Activated CD4-positive, alpha-beta memory T cell treated with anti-CD3 and anti-CD28 coated beads, Interleukin-2, amount 10 ng/mL, durations not matched to agents 7 days and 5 days (primary cell): ENCODE measurements around the gene TMEM30A. TPM values are rescaled to one million over a fixed set of nuclear protein-coding genes. Genes with fewer than 3 reads are reported as not detected.
A peak's percentile ranks its signal among the peaks of the same experiment; 100 is the strongest.

ENCODE experiments used
- CTCF ChIA-PET: fragments of 350-600 bp; sonication (Branson Sonifier 250); formaldehyde crosslinking; loops from one replicate; lab custom pipeline; 2021; ENCODE audit warnings: antibody characterized with exemption, inconsistent platforms; lab: Charles Lee
- POLR2A ChIA-PET: fragments of 350-600 bp; sonication (Branson Sonifier 250); formaldehyde crosslinking; loops from one replicate; lab custom pipeline; 2021; ENCODE audit warnings: antibody characterized with exemption; lab: Charles Lee
- DNase-seq: peaks from one replicate; pipeline ENCODE4 v3.0.0-alpha.2; 2020
- H3K27ac Mint-ChIP-seq: one replicate; pipeline ENCODE4 v1.8.0; 2021; ENCODE audit warnings: mild to moderate bottlenecking, mixed read lengths
- H3K27me3 Mint-ChIP-seq: one replicate; pipeline ENCODE4 v1.8.0; 2021; ENCODE audit warnings: mixed read lengths
- H3K36me3 Mint-ChIP-seq: one replicate; pipeline ENCODE4 v1.8.0; 2021; ENCODE audit warnings: low read depth, mixed read lengths
- H3K4me1 Mint-ChIP-seq: one replicate; pipeline ENCODE4 v1.8.0; 2021; ENCODE audit warnings: mixed read lengths
- H3K4me3 Mint-ChIP-seq: one replicate; pipeline ENCODE4 v1.8.0; 2021; ENCODE audit warnings: mild to moderate bottlenecking, mixed read lengths
- H3K9me3 Mint-ChIP-seq: one replicate; pipeline ENCODE4 v1.8.0; 2021; ENCODE audit warnings: mixed read lengths
- total RNA-seq, 2 experiments: library from RNA; stranded (reverse); gene quantifications; one replicate each; pipeline ENCODE4 v1.2.3, GENCODE V29; 2021

The TMEM30A gene
- total RNA-seq, 2 experiments from 2014 or later = 60.1 to 60.4 TPM

GRCh38 chr6:75272145-75272840, 12.3 kb downstream of the TMEM30A start:
- DNase-seq = no peak
- Mint-ChIP-seq H3K4me1 (peaks cover 50% of the 10 kb centered on the region), H3K9me3 (peaks cover 9% of the 10 kb centered on the region), H3K27ac (peak overlapping the region; percentile 4), H3K4me3 (no peak overlapping the region), H3K36me3 (peaks cover 60% of the 10 kb centered on the region), H3K27me3 (no peaks in the 10 kb centered on the region)
- ChIA-PET POLR2A (interaction anchor here (0.9 to 5.2 kb wide), 2 partner anchors 12 to 29 kb away, joined by 5 to 28 read pairs; partner anchors contain the start of genes COX7A2 and TMEM30A), CTCF (interaction anchor here (1.1 to 1.5 kb wide), 2 partner anchors 25 to 68 kb away, joined by 3 read pairs; no protein-coding TSS in a partner anchor)

- Mint-ChIP-seq H3K36me3 (peaks cover 32% of the 10 kb centered on the region), H3K9me3 (peaks cover 4% of the 10 kb centered on the region), H3K27ac (no peak overlapping the region), H3K27me3 (no peaks in the 10 kb centered on the region), H3K4me1 (peaks cover 31% of the 10 kb centered on the region), H3K4me3 (no peak overlapping the region)
- POLR2A ChIA-PET = interaction anchor here (5.2 kb wide), 1 partner anchor 15 kb away, joined by 28 read pairs; the partner anchor contains the start of gene TMEM30A
- DNase-seq = no peak
- CTCF ChIA-PET = interaction anchor here (3.8 kb wide), 1 partner anchor 10 kb away, joined by 20 read pairs; no protein-coding TSS in a partner anchor
These were observed 15.6 kb downstream of the TMEM30A start for GRCh38 chr6:75268988-75269354.

- Mint-ChIP-seq H3K27me3 (no peaks in the 10 kb centered on the region), H3K27ac (no peak overlapping the region), H3K4me1 (peaks cover 28% of the 10 kb centered on the region), H3K36me3 (peaks cover 32% of the 10 kb centered on the region), H3K4me3 (no peak overlapping the region), H3K9me3 (peaks cover 4% of the 10 kb centered on the region)
- CTCF ChIA-PET = interaction anchor here (0.7 to 3.8 kb wide), 6 partner anchors 10 to 273 kb away, joined by 3 to 20 read pairs (median 6); no protein-coding TSS in a partner anchor
- POLR2A ChIA-PET = interaction anchor here (1.1 to 5.2 kb wide), 6 partner anchors 10 to 333 kb away, joined by 3 to 28 read pairs (median 4); partner anchors contain the start of genes SENP6 and TMEM30A
- DNase-seq = no peak
These were observed 16.2 kb downstream of the TMEM30A start for GRCh38 chr6:75268121-75268987.

DNA sequence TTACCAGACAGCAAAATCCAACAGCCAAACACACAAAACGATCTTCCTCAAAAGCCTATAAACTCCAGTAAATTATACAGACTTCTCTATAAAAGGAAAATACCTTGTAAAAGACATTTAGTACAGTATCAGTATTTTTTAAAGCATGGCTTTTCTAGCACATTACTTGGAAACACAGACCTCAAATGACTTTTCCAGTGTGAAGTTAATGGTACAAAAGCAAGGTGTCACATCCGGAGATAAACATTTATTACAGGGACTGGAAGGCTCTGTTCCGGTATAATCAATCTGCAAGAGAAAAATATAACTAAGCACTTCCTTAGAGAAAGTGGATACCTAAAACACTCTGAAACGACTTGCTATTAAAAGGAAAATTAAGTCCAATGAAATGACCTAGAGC, 17.1 kb downstream of the TMEM30A start:
- Mint-ChIP-seq H3K4me3 (no peak overlapping the region), H3K36me3 (peaks cover 29% of the 10 kb centered on the region), H3K27me3 (no peaks in the 10 kb centered on the region), H3K4me1 (peaks cover 32% of the 10 kb centered on the region), H3K9me3 (peaks cover 4% of the 10 kb centered on the region), H3K27ac (no peak overlapping the region)
- no peak for DNase-seq
- ChIA-PET POLR2A (interaction anchor here (1.1 to 1.7 kb wide), 5 partner anchors 11 to 334 kb away, joined by 3 to 13 read pairs (median 3); partner anchors contain the start of genes SENP6 and TMEM30A), CTCF (interaction anchor here (0.9 to 3.8 kb wide), 13 partner anchors 8 to 279 kb away, joined by 3 to 20 read pairs (median 5); partner anchors contain the start of gene COX7A2)

DNA sequence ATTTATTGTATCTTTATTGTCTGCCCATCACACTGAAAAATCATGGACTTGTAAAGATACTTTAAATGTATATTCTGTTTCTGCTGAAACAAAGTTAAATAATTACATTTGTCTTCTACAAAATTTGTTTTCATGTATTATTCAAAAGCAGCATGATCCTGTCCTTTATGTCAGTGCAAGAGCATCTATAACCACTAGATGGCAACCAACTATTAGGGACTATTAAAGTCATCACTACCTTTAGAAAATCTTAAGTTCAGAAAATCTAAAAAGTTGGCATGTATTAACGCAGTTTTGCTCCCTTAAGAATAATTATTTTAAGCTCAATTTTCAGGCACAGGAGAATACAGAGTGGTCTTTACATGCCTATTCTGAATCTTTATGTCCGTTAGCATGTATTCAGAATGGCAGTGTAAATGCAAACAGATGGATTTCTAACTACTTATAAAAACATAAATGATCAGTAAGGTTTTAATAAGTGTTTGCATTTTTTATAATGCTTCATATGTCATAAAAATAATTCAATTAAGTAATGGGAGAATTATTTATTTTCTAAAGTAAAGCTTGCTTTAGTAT, 17.8 kb downstream of the TMEM30A start:
- H3K4me1 Mint-ChIP-seq = peaks cover 28% of the 10 kb centered on the region
- H3K27ac Mint-ChIP-seq = no peak overlapping the region

DNA sequence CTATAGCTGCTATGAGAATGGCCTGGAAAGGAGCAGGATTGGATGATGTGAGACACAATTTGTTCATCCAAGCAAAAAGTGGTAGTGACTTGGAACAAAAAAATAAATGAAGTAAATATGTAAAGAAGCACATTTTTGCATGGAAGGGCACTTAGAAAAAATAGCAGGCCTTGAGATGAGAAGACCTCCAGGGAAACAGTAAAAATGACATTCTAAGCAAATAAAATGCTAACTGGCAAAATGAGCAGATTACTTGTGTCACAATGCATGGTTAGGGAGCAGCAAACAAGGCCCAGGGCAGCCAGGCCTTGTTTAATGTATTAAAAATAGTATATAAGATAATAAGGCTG, 21.2 kb downstream of the TMEM30A start:
- Mint-ChIP-seq H3K27ac (no peak overlapping the region), H3K4me1 (peaks cover 18% of the 10 kb centered on the region), H3K4me3 (no peak overlapping the region), H3K36me3 (peaks cover 18% of the 10 kb centered on the region), H3K9me3 (no peaks in the 10 kb centered on the region), H3K27me3 (no peaks in the 10 kb centered on the region)
- POLR2A ChIA-PET = interaction anchor here (1.3 kb wide), 1 partner anchor 21 kb away, joined by 4 read pairs; no protein-coding TSS in a partner anchor
- DNase-seq = no peak
- CTCF ChIA-PET = no interaction called here

More for the DNA sequence above, 17.8 kb downstream of the TMEM30A start:
- DNase-seq = no peak
- ChIA-PET CTCF (interaction anchor here (0.9 to 3.8 kb wide), 13 partner anchors 8 to 280 kb away, joined by 3 to 20 read pairs (median 5); partner anchors contain the start of gene COX7A2), POLR2A (interaction anchor here (1.0 to 1.7 kb wide), 3 partner anchors 18 to 29 kb away, joined by 3 to 5 read pairs (median 3); no protein-coding TSS in a partner anchor)
- Mint-ChIP-seq H3K36me3 (peaks cover 23% of the 10 kb centered on the region), H3K4me3 (no peak overlapping the region), H3K27me3 (no peaks in the 10 kb centered on the region), H3K9me3 (peaks cover 4% of the 10 kb centered on the region)

DNA sequence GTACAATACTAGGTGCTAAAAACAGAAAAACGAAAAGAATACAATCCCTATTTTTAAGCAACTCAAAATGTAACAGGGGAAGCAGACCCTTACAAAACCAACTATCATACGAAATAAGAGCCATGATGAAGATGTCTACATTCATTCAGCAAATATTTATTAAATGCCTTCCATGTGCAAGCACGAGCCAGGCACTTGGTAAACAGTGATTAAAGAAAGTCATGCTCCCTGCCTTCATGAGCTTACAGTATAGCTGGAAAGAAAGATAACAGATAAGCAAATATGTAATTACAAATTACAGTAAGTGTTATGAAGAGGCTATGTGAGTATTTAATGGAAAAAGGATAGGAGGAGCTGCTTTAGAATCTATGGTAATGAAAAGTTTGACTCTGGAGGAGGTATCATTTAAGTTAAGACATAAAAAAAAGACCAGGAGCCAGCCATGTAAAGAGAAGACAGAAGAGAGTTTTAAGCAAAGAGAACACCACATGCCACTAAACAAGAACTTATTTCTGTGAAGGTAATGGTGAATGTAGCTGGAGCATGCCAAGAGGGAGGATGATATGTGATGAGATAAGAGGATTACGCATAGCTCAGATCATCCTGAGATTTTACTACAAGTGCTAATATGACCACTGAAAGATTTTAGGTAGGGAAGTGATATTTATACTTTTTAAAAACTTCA, 21.7 kb downstream of the TMEM30A start:
- H3K4me1 Mint-ChIP-seq = peaks cover 15% of the 10 kb centered on the region
- H3K9me3 Mint-ChIP-seq = no peaks in the 10 kb centered on the region
- no peak for DNase-seq
- no peak overlapping the region for H3K27ac Mint-ChIP-seq
- CTCF ChIA-PET = interaction anchor here (0.9 kb wide), 1 partner anchor 266 kb away, joined by 3 read pairs; no protein-coding TSS in a partner anchor
- H3K4me3 Mint-ChIP-seq = no peak overlapping the region
- H3K36me3 Mint-ChIP-seq = peaks cover 19% of the 10 kb centered on the region
- H3K27me3 Mint-ChIP-seq = no peaks in the 10 kb centered on the region
- POLR2A ChIA-PET = interaction anchor here (0.6 to 1.3 kb wide), 2 partner anchors 12 to 20 kb away, joined by 3 to 4 read pairs; no protein-coding TSS in a partner anchor

- POLR2A ChIA-PET = interaction anchor here (0.8 kb wide), 1 partner anchor 18 kb away, joined by 3 read pairs; the partner anchor contains the start of gene COX7A2
- peaks cover 22% of the 10 kb centered on the region for H3K36me3 Mint-ChIP-seq
These were observed 23.3 kb downstream of the TMEM30A start for GRCh38 chr6:75261299-75261698.

GRCh38 chr6:75257343-75258087, 27.1 kb downstream of the TMEM30A start:
- peaks cover 2% of the 10 kb centered on the region for H3K4me1 Mint-ChIP-seq
- no peak overlapping the region for H3K4me3 Mint-ChIP-seq
- POLR2A ChIA-PET = interaction anchor here (1.6 kb wide), 1 partner anchor 14 kb away, joined by 13 read pairs; the partner anchor contains the start of gene COX7A2
- H3K9me3 Mint-ChIP-seq = no peaks in the 10 kb centered on the region
- H3K27ac Mint-ChIP-seq = no peak overlapping the region
- CTCF ChIA-PET = interaction anchor here (0.5 to 2.1 kb wide), 2 partner anchors 10 to 17 kb away, joined by 3 to 9 read pairs; no protein-coding TSS in a partner anchor
- DNase-seq = no peak
- no peaks in the 10 kb centered on the region for H3K27me3 Mint-ChIP-seq
- H3K36me3 Mint-ChIP-seq = peaks cover 32% of the 10 kb centered on the region

More at GRCh38 chr6:75261299-75261698, 23.3 kb downstream of the TMEM30A start:
- CTCF ChIA-PET = no interaction called here
- Mint-ChIP-seq H3K4me1 (peaks cover 8% of the 10 kb centered on the region), H3K4me3 (no peak overlapping the region), H3K9me3 (no peaks in the 10 kb centered on the region), H3K27ac (no peak overlapping the region), H3K27me3 (no peaks in the 10 kb centered on the region)
- no peak for DNase-seq

GRCh38 chr6:75250552-75250951, 34.0 kb downstream of the TMEM30A start:
- ChIA-PET POLR2A (interaction anchor here (0.7 kb wide), 1 partner anchor 357 kb away, joined by 3 read pairs; no protein-coding TSS in a partner anchor), CTCF (no interaction called here)
- H3K4me3 Mint-ChIP-seq = no peak overlapping the region
- peaks cover 12% of the 10 kb centered on the region for H3K36me3 Mint-ChIP-seq
- peaks cover 2% of the 10 kb centered on the region for H3K4me1 Mint-ChIP-seq
- no peak overlapping the region for H3K27ac Mint-ChIP-seq
- no peaks in the 10 kb centered on the region for H3K9me3 Mint-ChIP-seq
- peaks cover 13% of the 10 kb centered on the region for H3K27me3 Mint-ChIP-seq
- no peak for DNase-seq

GRCh38 chr6:75249837-75250236, 34.8 kb downstream of the TMEM30A start:
- Mint-ChIP-seq H3K9me3 (no peaks in the 10 kb centered on the region), H3K27ac (no peak overlapping the region), H3K27me3 (peaks cover 15% of the 10 kb centered on the region), H3K4me1 (peaks cover 4% of the 10 kb centered on the region), H3K4me3 (no peak overlapping the region), H3K36me3 (peaks cover 11% of the 10 kb centered on the region)
- no peak for DNase-seq
- ChIA-PET POLR2A (no interaction called here), CTCF (no interaction called here)
